ENCODE data around the gene TTBK2. TPM values are rescaled to one million over a fixed set of nuclear protein-coding genes. Genes with fewer than 3 reads are reported as not detected.

Gene TTBK2
- total RNA-seq, 2 experiments from 2014 or later = 14.2 to 20.8 TPM

- BruUV-seq (replicated peaks) = no TSS peak
- H3K4me2 ChIP-seq (ENCODE audit: low read length) = no peak overlapping the region
These were observed 71.7 kb downstream of the TTBK2 start for GRCh38 chr15:42848846-42849245.

GRCh38 chr15:42846647-42847046 lies 73.9 kb downstream of the TTBK2 start:
- Histone ChIP-seq H3K9me3 (ENCODE audit: low read length) (peaks cover 16% of the 10 kb centered on the region; the same call in 1 of the 2 replicates), H3K27ac (ENCODE audit: low read depth, low read length, poor library complexity, severe bottlenecking) (no peak overlapping the region), H3K79me2 (ENCODE audit: insufficient read depth, low read depth, low read length) (no peaks in the 10 kb centered on the region), H2AFZ (ENCODE audit: low read length) (no peak overlapping the region), H4K20me1 (ENCODE audit: insufficient read depth, low read length) (no peaks in the 10 kb centered on the region), H3K9me2 (ENCODE audit: insufficient read depth, low read length) (no peaks in the 10 kb centered on the region), H3K4me1 (ENCODE audit: insufficient read depth, low read length, poor library complexity, severe bottlenecking) (no peaks in the 10 kb centered on the region), H3K4me3 (ENCODE audit: low read depth, low read length, poor library complexity, severe bottlenecking) (no peak overlapping the region), H3K36me3 (ENCODE audit: insufficient read depth, low read length) (no peaks in the 10 kb centered on the region; the same call in 1 of the 2 replicates), H3K4me2 (ENCODE audit: low read length) (no peak overlapping the region)
- no peak for DNase-seq (ENCODE audit: low spot score)
- CTCF ChIA-PET (ENCODE audit: unreplicated experiment) = no interaction called here
- TF ChIP-seq CTCF (conservative IDR thresholded peaks at IDR 0.05; ENCODE audit: low read length) (no peak), EZH2phosphoT487 (IDR thresholded peaks at IDR 0.05; ENCODE audit: borderline replicate concordance, low read depth, low read length) (no peak)
- BruUV-seq (replicated peaks) = no TSS peak
- POLR2A ChIA-PET = interaction anchor here (1.1 kb wide), 1 partner anchor 18 kb away, joined by 4 read pairs; no protein-coding TSS in a partner anchor
- intact Hi-C loops (cut with micrococcal nuclease; ENCODE audit: unreplicated experiment) = no loop called here

More at GRCh38 chr15:42848846-42849245, 71.7 kb downstream of the TTBK2 start:
- no peaks in the 10 kb centered on the region for H4K20me1 ChIP-seq (ENCODE audit: insufficient read depth, low read length)
- no peaks in the 10 kb centered on the region for H3K9me2 ChIP-seq (ENCODE audit: insufficient read depth, low read length)
- H3K4me3 ChIP-seq (ENCODE audit: low read depth, low read length, poor library complexity, severe bottlenecking) = no peak overlapping the region
- H3K27ac ChIP-seq (ENCODE audit: low read depth, low read length, poor library complexity, severe bottlenecking) = no peak overlapping the region
- DNase-seq (ENCODE audit: low spot score) = no peak
- H3K4me1 ChIP-seq (ENCODE audit: insufficient read depth, low read length, poor library complexity, severe bottlenecking) = no peaks in the 10 kb centered on the region
- H3K9me3 ChIP-seq (ENCODE audit: low read length) = peaks cover 9% of the 10 kb centered on the region; the same call in 1 of the 2 replicates
- TF ChIP-seq CTCF (conservative IDR thresholded peaks at IDR 0.05; ENCODE audit: low read length) (no peak), EZH2phosphoT487 (IDR thresholded peaks at IDR 0.05; ENCODE audit: borderline replicate concordance, low read depth, low read length) (no peak)
- no peak overlapping the region for H2AFZ ChIP-seq (ENCODE audit: low read length)
- H3K36me3 ChIP-seq (ENCODE audit: insufficient read depth, low read length) = no peaks in the 10 kb centered on the region; the same call in 1 of the 2 replicates
- POLR2A ChIA-PET = no interaction called here
- intact Hi-C loops (cut with micrococcal nuclease; ENCODE audit: unreplicated experiment) = no loop called here
- H3K79me2 ChIP-seq (ENCODE audit: insufficient read depth, low read depth, low read length) = no peaks in the 10 kb centered on the region
- CTCF ChIA-PET (ENCODE audit: unreplicated experiment) = no interaction called here

- H3K4me3 ChIP-seq (ENCODE audit: low read depth, low read length, poor library complexity, severe bottlenecking) = no peak overlapping the region
- H3K9me2 ChIP-seq (ENCODE audit: insufficient read depth, low read length) = no peaks in the 10 kb centered on the region
- no peaks in the 10 kb centered on the region for H3K79me2 ChIP-seq (ENCODE audit: insufficient read depth, low read depth, low read length)
- intact Hi-C loops (cut with micrococcal nuclease; ENCODE audit: unreplicated experiment) = no loop called here
- no peaks in the 10 kb centered on the region for H4K20me1 ChIP-seq (ENCODE audit: insufficient read depth, low read length)
- no peak overlapping the region for H3K27ac ChIP-seq (ENCODE audit: low read depth, low read length, poor library complexity, severe bottlenecking)
- no peaks in the 10 kb centered on the region; the same call in 1 of the 2 replicates for H3K36me3 ChIP-seq (ENCODE audit: insufficient read depth, low read length)
- TF ChIP-seq EZH2phosphoT487 (IDR thresholded peaks at IDR 0.05; ENCODE audit: borderline replicate concordance, low read depth, low read length) (no peak), CTCF (conservative IDR thresholded peaks at IDR 0.05; ENCODE audit: low read length) (no peak)
- POLR2A ChIA-PET = interaction anchor here (0.6 to 0.7 kb wide), 3 partner anchors 12 to 15 kb away, joined by 3 to 5 read pairs (median 3); no protein-coding TSS in a partner anchor
- H3K9me3 ChIP-seq (ENCODE audit: low read length) = peaks cover 16% of the 10 kb centered on the region; the same call in 1 of the 2 replicates
- H2AFZ ChIP-seq (ENCODE audit: low read length) = no peak overlapping the region
- no peak for DNase-seq (ENCODE audit: low spot score)
- no peaks in the 10 kb centered on the region for H3K4me1 ChIP-seq (ENCODE audit: insufficient read depth, low read length, poor library complexity, severe bottlenecking)
- CTCF ChIA-PET (ENCODE audit: unreplicated experiment) = no interaction called here
- no TSS peak for BruUV-seq (replicated peaks)
- H3K4me2 ChIP-seq (ENCODE audit: low read length) = no peak overlapping the region
These were observed 75.0 kb downstream of the TTBK2 start for GRCh38 chr15:42845581-42845980.

Measured in OCI-LY7 (cell line).